HG03575 (cell line): Measurements from ENCODE around the gene OR10J4.

Source experiments
- ATAC-seq: cut with Tn5 transposase; IDR thresholded peaks from one replicate; pipeline ENCODE4 v1.9.1; 2021; ENCODE audit not compliant: unreplicated experiment, insufficient number of reproducible peaks, low FRiP score; ENCODE audit errors: extremely low read depth

The OR10J4 gene

GRCh38 chr1:159474926-159475325 is 42.9 kb downstream of the OR10J4 start:
- no peak for ATAC-seq
